CD14-positive monocyte (primary cell): ENCODE measurements around the gene MITF. TPM values are rescaled to one million over a fixed set of nuclear protein-coding genes. Genes with fewer than 3 reads are reported as not detected.

ENCODE experiments used
- DNase-seq, 3 donors: peaks; one replicate each; pipeline ENCODE4 v3.0.0-alpha.2; 2011 to 2022
- H2AFZ ChIP-seq: 2 replicates; pipeline ENCODE4 v1.6.0; 2012; ENCODE audit warnings: mild to moderate bottlenecking, low read depth, low read length, inconsistent platforms; ENCODE audit not compliant: insufficient read depth, poor library complexity, severe bottlenecking
- H3K27ac ChIP-seq, 2 donors: 1 replicate in 1 of 2; 2 replicates in 1 of 2; pipeline ENCODE4 v1.5.1; 2012 to 2013; ENCODE audit warnings: low read length in 2 of 2, control low read depth in 1 of 2, inconsistent platforms in 1 of 2, low read depth in 1 of 2, mild to moderate bottlenecking in 1 of 2
- H3K27me3 ChIP-seq, 2 donors: one replicate each; pipeline versions ENCODE4 v1.6.0 to v1.6.1; 2011 to 2013; ENCODE audit warnings: low read length in 2 of 2; ENCODE audit not compliant: control insufficient read depth in 2 of 2, insufficient read depth in 2 of 2
- H3K36me3 ChIP-seq, 2 donors: replicated peaks in 1 of 2; 1 replicate in 1 of 2; 2 replicates in 1 of 2; pipeline versions ENCODE4 v1.5.1 to v1.6.1; 2012 to 2013; ENCODE audit warnings: low read length in 2 of 2, control low read depth in 1 of 2, inconsistent platforms in 1 of 2, mild to moderate bottlenecking in 1 of 2; ENCODE audit not compliant: insufficient read depth in 2 of 2, control insufficient read depth in 1 of 2
- H3K4me1 ChIP-seq, 2 donors: 1 replicate in 1 of 2; 2 replicates in 1 of 2; pipeline versions ENCODE4 v1.5.1 to v1.6.1; 2012 to 2013; ENCODE audit warnings: low read length in 2 of 2, control low read depth in 1 of 2, inconsistent platforms in 1 of 2, mild to moderate bottlenecking in 1 of 2, moderate library complexity in 1 of 2; ENCODE audit not compliant: insufficient read depth in 2 of 2, control insufficient read depth in 1 of 2
- H3K4me2 ChIP-seq: replicated peaks from 2 replicates; pipeline ENCODE3; 2012; ENCODE audit warnings: low read length, moderate library complexity, mild to moderate bottlenecking; ENCODE audit not compliant: poor library complexity, severe bottlenecking; ENCODE audit errors: extremely low read depth
- H3K4me3 ChIP-seq, 3 experiments: fragments of 200-600 bp in 1 of 3; sonication (generic) in 1 of 3; replicated peaks in 1 of 3; 1 replicate in 2 of 3; 2 replicates in 1 of 3; pipeline ENCODE4 v1.5.1; 2011 to 2013; ENCODE audit warnings: low read length in 3 of 3, mild to moderate bottlenecking in 3 of 3, control low read depth in 2 of 3, low read depth in 2 of 3, inconsistent platforms in 1 of 3, moderate library complexity in 1 of 3
- H3K79me2 ChIP-seq: 2 replicates; pipeline ENCODE4 v1.6.0; 2012; ENCODE audit warnings: mild to moderate bottlenecking, control low read depth, inconsistent platforms, low read length, moderate library complexity; ENCODE audit not compliant: insufficient read depth
- H3K9ac ChIP-seq: 2 replicates; pipeline ENCODE4 v1.6.0; 2017; ENCODE audit warnings: low read length, mild to moderate bottlenecking; ENCODE audit not compliant: insufficient read depth, poor library complexity, severe bottlenecking
- H3K9me3 ChIP-seq, 2 donors: replicated peaks in 1 of 2; 1 replicate in 1 of 2; 2 replicates in 1 of 2; pipeline versions ENCODE4 v1.5.1 to v1.6.1; 2012 to 2013; ENCODE audit warnings: low read length in 2 of 2, control low read depth in 1 of 2; ENCODE audit not compliant: control insufficient read depth in 1 of 2, insufficient read depth in 1 of 2
- H4K20me1 ChIP-seq: 2 replicates; pipeline ENCODE4 v1.6.0; 2012; ENCODE audit warnings: mild to moderate bottlenecking, low read length, control low read depth, moderate library complexity; ENCODE audit not compliant: insufficient read depth
- H3K27ac Mint-ChIP-seq, 7 donors: one replicate each; pipeline ENCODE4 v1.8.0; 2020; ENCODE audit warnings: mild to moderate bottlenecking in 7 of 7, mixed read lengths in 7 of 7, moderate library complexity in 6 of 7, inconsistent platforms in 2 of 7
- H3K27me3 Mint-ChIP-seq, 3 donors: one replicate each; pipeline ENCODE4 v1.8.0; 2021 to 2022; ENCODE audit warnings: low read depth in 3 of 3, mild to moderate bottlenecking in 3 of 3, mixed read lengths in 3 of 3, moderate library complexity in 3 of 3, inconsistent platforms in 1 of 3
- H3K36me3 Mint-ChIP-seq, 2 donors: one replicate each; pipeline ENCODE4 v1.8.0; 2020; ENCODE audit warnings: mixed read lengths in 2 of 2, inconsistent platforms in 1 of 2, mild to moderate bottlenecking in 1 of 2
- H3K4me1 Mint-ChIP-seq: one replicate; pipeline ENCODE4 v1.8.0; 2020; ENCODE audit warnings: mild to moderate bottlenecking, mixed read lengths
- H3K4me3 Mint-ChIP-seq, 2 donors: one replicate each; pipeline ENCODE4 v1.8.0; 2020; ENCODE audit warnings: mild to moderate bottlenecking in 2 of 2, mixed read lengths in 2 of 2, moderate library complexity in 1 of 2
- H3K9me3 Mint-ChIP-seq, 7 donors: one replicate each; pipeline ENCODE4 v1.8.0; 2020 to 2022; ENCODE audit warnings: mixed read lengths in 7 of 7, mild to moderate bottlenecking in 6 of 7, moderate library complexity in 6 of 7, inconsistent platforms in 2 of 7
- WGBS: methylation state at CpG from one replicate; pipeline ENCODE4 v1.1.5; 2013; ENCODE audit warnings: missing lambda C conversion rate; ENCODE audit not compliant: insufficient coverage; 5-methylcytosine and 5-hydroxymethylcytosine counted together
- intact Hi-C, 2 donors: fragments of 100-400 bp; cut with micrococcal nuclease; formaldehyde crosslinking; loops; one replicate each; pipeline versions ENCODE4 v1.15.0 to v1.15.1; 2023
- polyA plus RNA-seq, 3 donors: library from polyadenylated mRNA; depleted of rRNA in 1 of 3; unstranded in 2 of 3; stranded (reverse) in 1 of 3; fragments of 300-500 nt in 2 of 3; fragments of >200 nt in 1 of 3; fragmentation: Illumina TruSeq in 2 of 3; gene quantifications; 1 replicate in 2 of 3; 2 replicates in 1 of 3; pipeline ENCODE4 v1.2.3, GENCODE V29; 2012 to 2021
- TF ChIP-seq, protein P1 (sequence below): fragments of 200-600 bp; IDR thresholded peaks from one replicate; pipeline ENCODE4 v1.8.0; 2022; ENCODE audit warnings: antibody characterized with exemption, mild to moderate bottlenecking

The MITF gene
- polyA plus RNA-seq, 3 donors, result 7.0 to 15.1 (median 12.1) TPM

DNA sequence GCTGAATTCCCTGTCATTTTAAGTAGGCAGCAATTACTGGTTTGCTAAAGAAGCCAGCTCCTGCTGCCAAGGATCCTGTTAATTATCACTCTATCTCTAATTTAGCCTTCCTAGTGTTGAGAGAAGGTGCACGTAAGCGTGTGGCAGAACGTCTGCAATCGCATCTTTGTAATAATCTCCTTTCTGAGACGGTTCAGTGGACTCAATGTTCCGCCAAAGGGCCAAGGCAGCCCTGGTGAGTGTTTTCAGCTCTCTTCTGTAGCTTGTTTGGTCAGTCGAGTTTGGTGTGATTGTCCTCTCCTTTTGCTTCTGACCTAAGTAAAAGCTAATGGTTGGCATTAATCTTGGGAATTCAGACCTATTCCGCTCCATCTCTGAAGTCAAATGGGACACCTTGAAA, 24.2 kb downstream of the MITF start:
- Histone ChIP-seq H3K4me1 (peaks cover 37 to 46% of the 10 kb centered on the region in 2 donors), H3K9me3 (no peaks in the 10 kb centered on the region), H2AFZ (no peak overlapping the region), H3K4me2 (peak overlapping the region; percentile 73), H3K36me3 (no peaks in the 10 kb centered on the region), H3K4me3 (peak overlapping the region in 1 of 3 experiments; percentile 65), H3K27me3 (no peaks in the 10 kb centered on the region), H4K20me1 (no peaks in the 10 kb centered on the region), H3K27ac (peak overlapping the region; percentile 46 to 89), H3K9ac (no peak overlapping the region), H3K79me2 (peaks cover 66% of the 10 kb centered on the region)
- 90% methylated on average over 8 of the region's 8 CpGs for WGBS
- Mint-ChIP-seq H3K27me3 (peaks cover 0 to 3% (median 1%) of the 10 kb centered on the region in 3 donors), H3K4me3 (no peak overlapping the region), H3K27ac (peak overlapping the region; percentile 94 to 99 (median 96)), H3K9me3 (no peaks in the 10 kb centered on the region), H3K36me3 (peaks cover 0 to 8% of the 10 kb centered on the region in 2 donors), H3K4me1 (peaks cover 62% of the 10 kb centered on the region)
- intact Hi-C loops, result no loop called here
- TF ChIP-seq, protein P1, sequence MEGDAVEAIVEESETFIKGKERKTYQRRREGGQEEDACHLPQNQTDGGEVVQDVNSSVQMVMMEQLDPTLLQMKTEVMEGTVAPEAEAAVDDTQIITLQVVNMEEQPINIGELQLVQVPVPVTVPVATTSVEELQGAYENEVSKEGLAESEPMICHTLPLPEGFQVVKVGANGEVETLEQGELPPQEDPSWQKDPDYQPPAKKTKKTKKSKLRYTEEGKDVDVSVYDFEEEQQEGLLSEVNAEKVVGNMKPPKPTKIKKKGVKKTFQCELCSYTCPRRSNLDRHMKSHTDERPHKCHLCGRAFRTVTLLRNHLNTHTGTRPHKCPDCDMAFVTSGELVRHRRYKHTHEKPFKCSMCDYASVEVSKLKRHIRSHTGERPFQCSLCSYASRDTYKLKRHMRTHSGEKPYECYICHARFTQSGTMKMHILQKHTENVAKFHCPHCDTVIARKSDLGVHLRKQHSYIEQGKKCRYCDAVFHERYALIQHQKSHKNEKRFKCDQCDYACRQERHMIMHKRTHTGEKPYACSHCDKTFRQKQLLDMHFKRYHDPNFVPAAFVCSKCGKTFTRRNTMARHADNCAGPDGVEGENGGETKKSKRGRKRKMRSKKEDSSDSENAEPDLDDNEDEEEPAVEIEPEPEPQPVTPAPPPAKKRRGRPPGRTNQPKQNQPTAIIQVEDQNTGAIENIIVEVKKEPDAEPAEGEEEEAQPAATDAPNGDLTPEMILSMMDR, result no peak
- no peak for DNase-seq

DNA sequence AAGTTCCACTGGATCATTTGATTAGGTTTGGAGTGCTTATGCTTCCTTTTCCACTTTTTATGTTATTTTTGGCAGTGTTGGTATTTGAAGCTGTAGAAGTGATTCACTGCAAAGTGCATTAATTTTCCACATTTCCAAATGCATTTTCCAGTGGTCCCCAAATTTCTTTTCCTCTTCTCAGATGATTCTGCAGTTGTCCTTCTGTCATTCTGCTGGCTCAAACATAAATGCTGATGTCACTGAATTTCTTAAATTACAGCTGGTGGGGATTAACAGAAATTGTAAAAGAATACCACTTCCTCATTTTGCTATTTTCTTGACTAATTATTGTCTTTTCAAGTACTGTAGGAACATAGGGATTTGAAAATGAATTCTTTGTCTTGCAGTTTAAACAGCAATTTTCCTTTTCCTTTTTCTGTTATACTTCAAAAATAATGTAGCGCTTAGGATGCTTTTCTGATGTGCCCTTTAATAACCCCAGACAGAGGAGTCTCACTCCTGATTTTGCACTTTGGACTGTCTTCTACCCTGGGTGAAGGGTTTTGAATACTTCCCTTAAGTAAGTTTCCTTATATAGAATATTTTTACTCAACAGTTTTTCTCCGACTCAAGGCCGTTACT, 25.0 kb downstream of the MITF start:
- Mint-ChIP-seq H3K27me3 (peaks cover 0 to 3% (median 1%) of the 10 kb centered on the region in 3 donors), H3K9me3 (no peaks in the 10 kb centered on the region), H3K4me1 (peaks cover 62% of the 10 kb centered on the region), H3K27ac (peak overlapping the region; percentile 94 to 99 (median 96)), H3K36me3 (peaks cover 0 to 8% of the 10 kb centered on the region in 2 donors), H3K4me3 (peak overlapping the region; percentile 58 to 80)
- no peaks in the 10 kb centered on the region for H3K36me3 ChIP-seq
- peaks cover 60% of the 10 kb centered on the region for H3K79me2 ChIP-seq
- H3K9me3 ChIP-seq, result no peaks in the 10 kb centered on the region
- TF ChIP-seq, protein P1, result no peak
- H3K9ac ChIP-seq, result peak overlapping the region; percentile 45
- no peaks in the 10 kb centered on the region for H3K27me3 ChIP-seq
- H3K4me1 ChIP-seq, result peaks cover 37 to 46% of the 10 kb centered on the region in 2 donors
- H3K27ac ChIP-seq, result peak overlapping the region; percentile 89 to 91
- H3K4me3 ChIP-seq, result peak overlapping the region in 2 of 3 experiments; percentile 41 to 65
- no peaks in the 10 kb centered on the region for H4K20me1 ChIP-seq
- intact Hi-C loops, result no loop called here
- H3K4me2 ChIP-seq, result peak overlapping the region; percentile 73
- peak; percentile 46 to 82 (median 71) for DNase-seq
- WGBS, result no CpG with 5 or more reads among the region's 3 CpGs
- H2AFZ ChIP-seq, result peak overlapping the region; percentile 57
